GM21737 (cell line): ENCODE results near the gene ABCC1.
"Not testable (repeated sequence)": the region's sequence is repeated elsewhere in the genome, so short reads cannot be mapped to it uniquely, and the experiment has no call there.

Experiments
- ATAC-seq: cut with Tn5 transposase; IDR thresholded peaks from one replicate; pipeline ENCODE4 v1.9.1; 2021; ENCODE audit warnings: mild to moderate bottlenecking, moderate library complexity; ENCODE audit not compliant: unreplicated experiment

The ABCC1 gene

DNA sequence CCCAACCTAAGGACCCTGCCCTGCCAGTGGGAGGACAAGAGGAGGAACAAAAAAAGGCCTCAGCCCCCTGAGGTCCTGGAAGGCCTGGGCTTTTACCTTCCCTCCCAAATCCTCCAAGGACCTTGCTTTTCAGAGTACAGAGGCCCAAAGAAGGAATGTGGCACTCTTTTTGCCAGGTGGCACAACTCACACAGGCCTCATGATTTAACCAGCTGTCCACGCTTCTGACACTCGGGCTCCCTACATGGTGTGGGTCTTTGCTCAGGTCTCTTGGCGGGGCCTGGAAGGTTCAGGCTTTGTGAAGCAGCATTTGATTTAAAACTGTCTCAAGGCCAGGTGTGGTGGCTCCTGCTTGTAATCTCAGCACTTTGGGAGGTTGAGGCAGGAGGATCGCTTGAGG lies 153.3 kb downstream of the ABCC1 start:
- ATAC-seq, result no peak

DNA sequence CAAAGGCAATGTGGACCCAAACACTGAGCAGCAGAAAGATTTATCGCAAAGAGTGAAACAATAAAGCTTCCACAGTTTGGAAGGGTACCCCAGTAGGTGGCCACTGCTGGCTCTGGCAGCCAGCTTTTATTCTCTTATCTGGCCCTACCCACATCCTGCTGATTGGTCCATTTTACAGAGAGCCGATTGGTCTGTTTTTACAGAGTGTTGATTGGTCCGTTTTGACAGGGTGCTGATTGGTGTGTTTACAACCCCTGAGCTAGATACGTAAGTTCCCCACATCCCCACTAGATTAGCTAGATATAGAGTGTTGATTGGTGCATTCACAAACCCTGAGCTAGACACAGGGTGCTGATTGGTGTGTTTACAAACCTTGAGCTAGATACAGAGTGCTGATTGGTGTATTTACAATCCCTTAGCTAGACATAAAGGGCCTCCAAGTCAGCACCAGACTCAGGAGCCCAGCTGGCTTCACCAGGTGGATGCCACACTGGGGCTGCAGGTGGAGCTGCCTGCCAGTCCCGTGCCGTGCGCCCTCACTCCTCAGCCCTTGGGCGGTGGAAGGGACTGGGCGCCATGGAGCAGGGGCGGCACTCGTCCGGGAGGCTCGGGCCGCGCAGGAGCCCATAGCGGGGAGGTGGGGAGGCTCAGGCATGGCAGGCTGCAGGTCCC lies 154.9 kb downstream of the ABCC1 start:
- ATAC-seq, result not testable (repeated sequence)

DNA sequence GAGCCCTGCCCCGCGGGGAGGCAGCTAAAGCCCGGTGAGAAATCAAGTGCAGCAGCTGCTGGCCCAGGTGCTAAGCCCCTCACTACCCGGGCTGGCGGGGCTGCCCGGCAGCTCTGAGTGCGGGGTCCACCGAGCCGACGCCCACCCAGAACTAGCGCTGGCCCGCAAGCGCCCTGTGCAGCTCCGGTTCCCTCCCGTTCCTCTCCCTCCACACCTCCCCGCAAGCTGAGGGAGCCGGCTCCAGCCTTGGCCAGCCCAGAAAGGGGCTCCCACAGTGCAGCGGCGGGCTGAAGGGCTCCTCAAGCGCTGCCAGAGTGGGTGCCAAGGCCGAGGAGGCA lies 155.4 kb downstream of the ABCC1 start:
- ATAC-seq, result not testable (repeated sequence)

DNA sequence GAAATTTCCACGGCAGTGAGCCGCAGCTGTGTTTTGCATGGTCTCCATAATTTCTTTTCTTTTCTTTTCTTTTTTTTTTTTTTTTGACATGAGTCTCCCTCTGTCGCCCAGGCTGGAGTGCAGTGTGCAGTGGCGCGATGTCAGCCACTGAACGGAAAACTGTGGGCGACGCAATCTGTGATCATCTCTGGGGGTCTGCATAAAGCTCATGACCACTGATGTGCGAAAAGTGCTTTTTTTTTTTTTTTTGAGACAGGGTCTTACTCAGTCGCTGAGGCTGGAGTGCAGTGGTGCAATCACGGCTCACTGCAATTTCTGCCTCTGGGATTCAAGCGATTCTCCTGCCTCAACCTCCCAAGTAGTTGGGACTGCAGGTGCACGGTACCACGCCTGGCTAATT lies 156.2 kb downstream of the ABCC1 start:
- no peak for ATAC-seq

DNA sequence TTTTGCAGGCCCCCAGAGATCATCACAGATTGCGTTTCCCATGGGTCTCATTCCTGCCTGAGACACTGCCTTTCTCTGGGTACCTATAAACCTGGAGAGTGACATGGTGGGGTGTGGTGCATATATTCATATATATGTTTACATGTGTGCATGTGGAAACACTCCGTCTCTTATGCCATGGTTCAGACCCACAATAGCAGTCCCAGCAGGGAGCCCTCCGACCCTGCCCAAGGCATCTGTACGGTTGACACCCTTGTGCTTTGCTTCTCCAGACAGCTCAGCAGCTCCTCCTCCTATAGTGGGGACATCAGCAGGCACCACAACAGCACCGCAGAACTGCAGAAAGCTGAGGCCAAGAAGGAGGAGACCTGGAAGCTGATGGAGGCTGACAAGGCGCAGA lies 157.1 kb downstream of the ABCC1 start:
- no peak for ATAC-seq

DNA sequence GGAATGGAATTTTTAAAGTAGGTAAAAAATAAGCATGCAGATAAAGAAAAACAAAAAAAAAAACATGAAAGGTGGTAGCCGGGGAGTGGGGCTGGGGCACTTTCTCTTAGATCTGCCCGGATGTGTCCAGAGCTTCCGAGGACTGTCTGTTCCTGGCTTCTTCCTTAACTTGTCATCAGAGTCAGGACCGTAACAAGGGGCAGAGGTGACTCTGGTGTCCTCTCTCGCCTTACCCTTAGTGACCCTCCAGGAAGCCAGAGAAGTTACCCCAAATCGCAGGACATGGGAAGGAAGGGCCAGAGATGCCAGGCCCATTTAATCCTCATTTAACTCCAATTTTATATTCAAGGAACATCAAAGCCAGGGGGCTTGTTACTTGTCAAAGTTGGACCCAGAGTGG lies 158.4 kb downstream of the ABCC1 start:
- ATAC-seq, result no peak

DNA sequence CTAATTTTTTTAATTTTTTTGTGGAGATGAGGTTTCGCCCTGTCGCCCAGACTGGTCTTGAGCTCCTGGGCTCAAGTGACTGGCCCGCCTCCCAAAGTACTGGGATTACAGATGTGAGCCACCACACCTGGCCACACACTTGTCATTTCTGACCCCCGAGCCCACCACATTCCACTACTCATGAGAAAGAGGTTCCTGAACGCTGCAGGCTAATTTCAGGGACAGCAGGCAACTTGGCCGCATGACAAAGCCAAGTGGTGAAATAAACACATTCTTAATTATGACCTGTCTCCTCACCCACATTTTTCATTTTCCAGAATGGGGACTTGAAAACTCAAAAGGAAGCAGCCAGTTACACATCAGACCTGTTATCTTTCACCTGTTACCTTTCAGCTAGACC lies 159.3 kb downstream of the ABCC1 start:
- ATAC-seq, result no peak

DNA sequence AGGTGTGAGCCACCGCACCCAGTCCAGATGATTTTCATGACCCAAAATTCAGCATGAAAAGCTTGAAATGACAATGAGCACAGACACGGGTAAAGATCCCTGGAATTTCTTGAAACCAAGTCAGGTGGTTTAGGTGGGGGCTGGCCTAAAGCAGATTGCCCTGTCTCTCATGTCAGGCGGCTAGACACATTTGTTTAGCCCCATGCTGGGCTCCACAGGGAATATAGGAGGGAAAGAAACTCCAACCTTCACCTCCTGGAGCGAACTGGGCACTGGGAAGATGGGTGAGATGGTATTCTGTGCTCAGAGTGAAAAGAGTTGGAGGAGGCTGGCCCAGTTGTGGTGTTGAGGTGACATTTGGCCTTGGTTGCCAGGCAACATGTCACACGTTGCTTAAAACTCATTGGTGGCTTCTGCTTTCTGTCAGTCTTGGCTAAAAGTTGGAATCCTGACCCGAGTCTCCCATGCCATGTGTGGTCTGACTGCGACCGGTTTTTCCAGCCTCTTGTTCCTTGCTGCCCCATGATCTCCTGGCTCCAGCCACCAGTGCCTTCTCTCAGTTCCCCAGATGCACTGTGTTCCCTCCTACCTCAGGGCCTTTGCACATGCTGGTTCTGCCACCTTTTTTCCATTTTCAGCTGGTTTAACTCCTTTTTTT lies 160.2 kb downstream of the ABCC1 start:
- no peak for ATAC-seq

DNA sequence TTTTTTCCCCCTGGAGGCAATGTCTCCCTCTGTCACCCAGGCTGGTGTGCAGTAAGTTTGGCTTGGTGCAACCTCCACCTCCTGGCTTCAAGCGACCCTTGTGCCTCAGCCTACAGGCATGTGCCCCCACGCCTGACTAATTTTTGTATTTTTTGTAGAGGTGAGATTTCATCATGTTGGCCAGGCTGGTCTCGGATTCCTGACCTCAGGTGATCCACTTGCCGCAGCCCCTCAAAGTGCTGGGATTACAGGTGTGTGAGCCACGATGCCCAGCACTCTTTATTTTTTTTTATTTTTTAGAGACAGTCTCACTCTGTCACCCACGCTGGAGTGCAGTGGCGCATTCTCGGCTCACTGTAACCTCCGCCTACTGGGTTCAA lies 160.7 kb downstream of the ABCC1 start:
- ATAC-seq, result no peak

DNA sequence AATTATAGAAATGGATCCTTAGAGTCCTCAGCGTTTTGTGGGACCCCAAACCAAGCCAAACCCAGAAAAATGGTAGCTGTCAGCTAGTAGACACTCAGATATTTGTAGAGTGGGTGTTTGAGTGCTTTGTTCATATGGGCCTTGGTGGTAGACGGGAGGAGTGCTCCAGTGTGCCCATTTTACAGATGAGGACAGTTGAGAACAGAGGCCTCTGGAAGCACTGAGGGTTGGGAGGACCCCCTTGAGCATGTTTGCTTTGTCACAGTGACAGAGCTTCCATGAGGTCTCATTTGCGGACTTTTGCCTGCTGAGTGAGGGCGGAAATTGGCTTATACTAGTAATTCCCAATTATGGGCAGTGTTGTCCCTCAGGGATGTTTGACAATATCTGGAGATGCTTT lies 162.2 kb downstream of the ABCC1 start:
- ATAC-seq, result no peak

DNA sequence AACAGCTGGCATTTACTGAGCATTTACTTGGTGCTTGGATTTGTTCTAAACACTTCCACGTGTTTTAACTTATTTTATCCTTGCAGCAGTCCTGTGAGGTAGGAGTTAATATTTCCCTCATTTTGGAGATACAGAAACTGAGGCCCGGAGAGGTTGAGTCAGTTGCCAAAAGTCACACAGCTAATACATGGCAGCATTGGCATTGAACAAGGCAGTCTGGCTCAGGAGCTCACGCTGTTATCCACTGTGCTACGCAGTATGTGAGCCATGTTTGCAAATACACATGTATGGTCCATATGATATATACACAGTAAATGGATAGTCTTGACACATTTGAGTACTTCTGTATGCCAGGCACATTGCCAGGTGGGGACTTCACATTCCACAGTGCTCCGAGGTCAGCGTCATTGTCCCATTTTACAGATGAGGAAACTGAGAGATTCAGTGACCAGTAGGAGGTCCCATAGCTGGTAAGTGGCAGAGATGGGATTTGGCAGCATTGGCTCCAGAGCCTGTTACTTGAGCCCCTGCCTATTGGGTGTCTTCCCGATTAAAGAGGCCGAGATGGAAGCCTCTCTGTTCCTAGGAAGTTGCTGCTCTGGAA lies 163.1 kb downstream of the ABCC1 start:
- ATAC-seq, result no peak

DNA sequence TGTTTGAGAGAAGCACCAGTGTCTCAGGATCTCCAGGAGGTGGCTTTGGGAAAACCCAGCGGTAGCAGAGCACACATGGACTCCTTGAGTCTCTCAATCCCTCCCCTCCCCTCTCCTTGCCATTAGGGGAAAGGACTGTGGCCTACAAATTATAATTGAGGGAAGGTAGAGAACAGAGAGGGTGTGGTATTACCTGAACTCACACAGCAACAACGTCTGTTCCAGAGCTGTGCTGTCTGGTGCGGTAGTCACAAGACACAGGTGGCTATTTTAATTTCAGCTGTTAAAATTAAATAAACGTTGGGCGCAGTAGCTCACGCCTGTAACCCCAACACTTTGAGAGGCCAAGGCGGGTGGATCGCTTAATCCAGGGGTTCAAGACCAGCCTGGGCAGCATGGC lies 163.7 kb downstream of the ABCC1 start:
- ATAC-seq, result no peak

DNA sequence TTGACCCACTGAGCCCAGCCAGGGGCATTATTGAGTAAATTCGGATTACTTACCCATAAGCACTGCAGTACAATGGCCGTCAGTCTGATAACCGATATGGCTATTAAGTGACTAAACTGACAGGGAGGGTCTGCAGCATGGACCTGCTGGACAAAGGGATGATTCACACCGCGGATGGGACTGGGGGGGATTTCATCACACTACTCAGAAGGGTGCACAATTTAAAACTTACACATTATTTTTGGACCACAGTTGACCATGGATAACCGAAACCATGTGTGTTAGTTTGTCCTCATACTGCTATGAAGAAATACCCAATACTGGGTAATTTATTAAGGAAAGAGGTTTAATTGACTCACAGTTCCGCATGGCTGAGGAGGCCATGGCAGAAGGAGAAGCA lies 167.4 kb downstream of the ABCC1 start:
- no peak for ATAC-seq

DNA sequence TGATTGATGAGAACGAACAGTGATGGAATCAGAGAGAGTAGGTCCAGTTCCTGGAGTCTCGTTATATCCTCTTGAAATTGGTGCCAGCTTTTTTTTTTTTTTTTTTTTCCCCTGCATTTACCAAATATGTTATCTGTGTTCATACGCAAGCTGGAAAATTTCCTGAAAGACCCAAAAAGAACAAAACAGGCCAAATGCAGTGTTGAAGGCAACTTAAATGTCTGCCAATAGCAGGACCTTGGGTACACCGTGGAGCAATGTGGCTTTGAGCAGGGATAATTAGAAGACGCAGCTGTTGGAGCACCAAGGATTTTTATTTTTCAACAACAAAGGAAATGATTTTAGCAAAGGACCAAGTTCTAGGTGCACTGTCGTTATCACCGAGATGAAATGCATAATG lies 168.9 kb downstream of the ABCC1 start:
- ATAC-seq, result no peak

DNA sequence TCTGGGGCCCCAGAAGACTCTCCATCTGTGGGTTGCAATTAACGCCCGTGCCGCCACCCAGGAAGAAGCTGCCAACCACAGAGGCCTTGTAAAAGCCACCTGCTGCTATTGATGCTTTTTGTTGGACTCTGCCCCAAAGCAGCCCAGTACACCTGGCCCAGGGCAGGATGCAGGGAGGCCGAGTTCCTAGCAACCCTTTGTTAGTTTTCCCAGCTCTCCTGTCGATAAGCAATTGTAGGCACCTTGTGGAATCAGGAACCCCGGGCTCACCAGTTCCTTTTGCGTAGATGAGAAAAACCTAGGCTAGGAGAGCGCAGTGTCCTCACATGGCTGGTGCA lies 170.6 kb downstream of the ABCC1 start:
- no peak for ATAC-seq

DNA sequence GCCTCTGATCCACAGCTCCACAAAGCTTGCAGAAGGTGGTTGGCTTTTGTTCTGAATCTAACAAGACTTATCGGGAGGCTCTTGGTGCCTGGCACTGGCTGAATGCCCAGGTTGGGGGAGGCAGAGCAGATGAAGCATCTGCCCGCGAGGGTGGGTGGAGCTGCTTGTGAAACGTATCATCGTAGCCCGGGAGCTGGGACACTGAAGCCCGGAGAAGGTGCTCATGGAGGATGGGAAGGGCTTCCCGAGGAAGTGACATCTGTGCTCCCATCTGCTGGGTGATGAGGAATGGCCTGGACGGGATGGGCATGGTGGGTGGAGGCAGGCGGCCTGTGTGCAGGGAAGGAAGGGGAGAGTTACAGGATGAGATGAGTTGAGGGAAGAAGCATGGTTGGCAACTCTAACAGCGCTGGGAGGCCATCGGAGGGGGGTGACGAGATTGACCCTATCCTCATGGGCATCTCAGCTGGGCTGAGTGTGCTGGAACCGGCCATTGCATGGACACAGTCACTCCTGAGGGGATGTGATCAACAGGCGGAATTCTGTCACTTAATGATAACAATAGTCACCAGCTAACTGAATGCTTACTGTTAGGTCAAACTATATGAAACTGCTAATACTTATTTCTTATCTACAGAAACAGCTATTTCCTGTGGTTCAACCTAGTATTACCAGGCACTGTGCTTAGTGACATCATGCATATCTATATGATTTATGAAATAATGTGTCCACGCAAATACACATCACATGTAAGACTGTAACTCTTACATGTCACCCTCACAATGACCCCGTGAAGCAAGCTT lies 171.2 kb downstream of the ABCC1 start:
- no peak for ATAC-seq

DNA sequence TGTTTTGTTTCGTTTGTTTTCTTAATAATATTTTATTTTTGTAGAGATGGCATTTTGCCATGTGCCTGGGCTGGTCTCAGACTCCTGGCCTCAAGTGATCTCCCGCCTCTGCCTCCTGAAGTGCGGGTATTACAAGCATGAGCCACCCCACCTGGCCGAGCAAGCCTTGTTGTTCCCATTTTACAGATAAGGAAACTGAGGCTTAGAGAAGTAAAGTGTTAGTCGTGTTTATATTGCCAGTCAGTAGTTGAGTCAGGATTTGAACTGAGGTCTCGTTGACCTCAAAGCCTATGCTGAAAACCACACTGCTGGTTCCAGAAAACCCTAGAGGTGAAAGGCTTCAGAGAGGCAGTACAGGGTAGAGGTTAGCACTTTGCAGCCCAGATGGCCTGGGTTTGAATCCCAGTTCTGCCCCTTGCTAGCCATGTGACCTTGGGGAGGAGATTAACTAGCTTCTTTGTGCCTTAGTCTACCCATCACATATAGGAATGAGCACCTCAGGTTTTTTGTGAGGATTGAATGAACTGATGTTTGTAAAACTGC lies 171.8 kb downstream of the ABCC1 start:
- no peak for ATAC-seq

DNA sequence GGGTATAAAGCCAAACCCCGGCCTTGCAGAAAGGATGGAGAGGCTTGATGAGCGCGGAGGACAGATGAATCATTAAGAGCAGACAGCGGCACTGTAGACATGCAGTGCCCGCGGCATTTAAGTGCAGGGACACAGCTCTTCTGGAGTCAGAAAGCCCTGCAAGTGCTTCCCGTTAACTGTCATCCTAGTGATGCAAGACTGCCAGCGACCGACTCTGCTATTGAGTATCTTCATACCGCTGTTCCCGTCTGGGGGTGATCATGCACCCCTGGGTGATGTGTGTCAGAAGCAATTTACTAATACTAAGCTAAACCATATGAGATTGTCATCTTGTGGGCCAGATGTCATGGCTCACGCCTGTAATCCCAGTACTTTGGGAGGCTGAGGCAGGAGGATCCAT lies 172.8 kb downstream of the ABCC1 start:
- no peak for ATAC-seq

DNA sequence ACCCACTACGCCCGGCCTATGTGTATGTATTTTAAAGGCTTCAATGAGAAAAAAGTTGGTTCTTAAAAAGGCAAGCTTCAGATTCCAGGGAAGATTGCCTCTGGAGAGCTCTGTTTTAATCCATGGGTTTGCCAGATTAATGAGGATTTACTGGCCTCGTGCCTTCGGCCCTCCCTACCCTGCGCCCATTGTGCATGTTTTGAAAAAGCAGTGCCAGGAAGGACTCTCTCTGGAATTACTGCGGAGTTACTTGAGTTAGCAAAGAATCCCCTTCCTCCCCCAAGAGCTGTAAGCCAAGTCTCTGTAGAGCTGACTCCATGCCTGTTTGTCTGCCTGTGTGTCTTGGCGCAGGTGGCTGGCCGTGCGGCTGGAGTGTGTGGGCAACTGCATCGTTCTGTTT lies 175.0 kb downstream of the ABCC1 start:
- no peak for ATAC-seq

DNA sequence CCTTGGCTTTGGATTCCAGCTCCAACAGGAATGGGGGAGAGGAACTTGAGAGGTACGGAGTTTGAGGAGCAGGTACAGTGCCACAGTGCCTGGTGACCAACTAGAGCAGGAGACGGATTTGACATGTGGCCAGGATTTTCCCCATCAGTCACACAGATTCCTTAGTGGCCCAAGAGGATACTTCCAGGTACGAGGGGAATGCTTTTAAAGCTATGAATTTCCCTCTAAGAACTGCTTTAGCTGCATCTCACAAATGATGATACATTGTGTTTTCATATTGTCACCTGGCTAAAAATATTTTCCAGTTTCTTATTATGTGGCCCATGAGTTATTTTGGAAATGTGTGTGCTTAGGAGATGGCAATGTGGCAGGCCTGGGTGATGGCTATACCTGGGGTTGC lies 175.6 kb downstream of the ABCC1 start:
- ATAC-seq, result no peak

DNA sequence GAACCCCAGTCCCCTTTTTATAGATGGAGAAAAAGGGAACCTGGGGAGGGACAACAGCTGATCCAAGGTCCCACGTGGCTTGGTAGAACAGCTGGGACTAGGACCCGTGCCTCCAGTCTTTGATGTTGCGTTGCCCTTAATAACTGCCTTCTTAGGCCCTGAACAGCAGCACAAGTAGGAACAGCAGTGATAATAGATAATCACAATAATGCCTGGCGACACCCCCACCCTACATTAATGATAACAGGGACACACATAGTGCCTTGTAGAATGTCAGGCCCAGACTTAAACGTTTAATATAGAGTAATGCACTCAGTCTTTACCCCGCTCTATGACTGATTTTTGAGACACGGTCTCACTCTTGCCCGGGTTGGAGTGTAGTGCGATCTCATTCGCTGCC lies 177.5 kb downstream of the ABCC1 start:
- ATAC-seq, result no peak
